ENCODE data around the gene LRP11. TPM values are rescaled to one million over a fixed set of nuclear protein-coding genes. Genes with fewer than 3 reads are reported as not detected.
"Not testable (repeated sequence)": the region's sequence is repeated elsewhere in the genome, so short reads cannot be mapped to it uniquely, and the experiment has no call there.

LRP11 gene
- total RNA-seq, result 41.7 and 54.5 TPM in 2 replicates

- no peak for TF ChIP-seq CTCF (conservative IDR thresholded peaks at IDR 0.05; ENCODE audit: low read depth, low read length)
- H3K4me3 ChIP-seq (ENCODE audit: low read depth, low read length), result peak within 1 kb of the TSS; percentile 65
- DNase-seq (ENCODE audit: low read depth), result no peak
These were observed at the start of gene LRP11 for GRCh38 chr6:149863698-149864577. Gene LRP11, minus strand, starts transcription at chr6:149864359. Its CDS starts 339 bp downstream, at chr6:149864020.

GRCh38 chr6:149913540-149914240, 49.5 kb upstream of the LRP11 start:
- DNase-seq (ENCODE audit: low read depth), result no peak
- no peak for TF ChIP-seq CTCF (conservative IDR thresholded peaks at IDR 0.05; ENCODE audit: low read depth, low read length)
- H3K4me3 ChIP-seq (ENCODE audit: low read depth, low read length), result no peak overlapping the region

GRCh38 chr6:149913085-149913484, 48.9 kb upstream of the LRP11 start:
- TF ChIP-seq CTCF (conservative IDR thresholded peaks at IDR 0.05; ENCODE audit: low read depth, low read length), result no peak
- H3K4me3 ChIP-seq (ENCODE audit: low read depth, low read length), result no peak overlapping the region
- DNase-seq (ENCODE audit: low read depth), result no peak

- DNase-seq (ENCODE audit: low read depth); H3K4me3 ChIP-seq (ENCODE audit: low read depth, low read length): not testable (repeated sequence)
These were observed 48.5 kb upstream of the LRP11 start for GRCh38 chr6:149912680-149913079.

- DNase-seq (ENCODE audit: low read depth), result no peak
- no peak overlapping the region for H3K4me3 ChIP-seq (ENCODE audit: low read depth, low read length)
- TF ChIP-seq CTCF (conservative IDR thresholded peaks at IDR 0.05; ENCODE audit: low read depth, low read length), result no peak
These were observed 46.6 kb upstream of the LRP11 start for GRCh38 chr6:149910721-149911151.

GRCh38 chr6:149909701-149910470, 45.7 kb upstream of the LRP11 start:
- no peak for DNase-seq (ENCODE audit: low read depth)
- no peak for TF ChIP-seq CTCF (conservative IDR thresholded peaks at IDR 0.05; ENCODE audit: low read depth, low read length)
- H3K4me3 ChIP-seq (ENCODE audit: low read depth, low read length), result no peak overlapping the region

GRCh38 chr6:149908480-149908879, 44.3 kb upstream of the LRP11 start:
- H3K4me3 ChIP-seq (ENCODE audit: low read depth, low read length); DNase-seq (ENCODE audit: low read depth): not testable (repeated sequence)
